GM21528 (cell line): ENCODE measurements around the gene VIPR2.

Experiments
- ATAC-seq: cut with Tn5 transposase; IDR thresholded peaks from one replicate; pipeline ENCODE4 v1.9.1; 2021; ENCODE audit warnings: mild to moderate bottlenecking, moderate library complexity; ENCODE audit not compliant: unreplicated experiment, low FRiP score

Gene VIPR2

GRCh38 chr7:159048656-159049055 is 96.0 kb downstream of the VIPR2 start:
- no peak for ATAC-seq

DNA sequence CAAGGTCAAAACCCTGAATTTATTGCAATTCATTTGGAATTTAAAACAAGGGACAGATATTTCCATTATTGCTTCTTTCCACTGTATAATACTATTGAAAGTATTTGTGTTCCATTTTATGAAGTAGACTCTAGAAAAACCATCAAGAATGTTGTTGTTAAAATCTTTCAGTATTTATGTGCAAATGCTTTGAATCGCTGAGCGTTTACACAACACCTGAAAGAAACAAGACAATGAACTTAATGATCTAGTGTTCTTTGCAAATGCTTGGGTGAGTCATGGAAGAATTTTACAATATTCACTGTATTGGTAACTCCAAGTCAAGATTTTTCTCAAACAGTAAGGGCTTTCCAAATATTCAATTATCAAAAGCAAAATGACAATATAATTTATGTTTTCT is 97.1 kb downstream of the VIPR2 start:
- ATAC-seq = no peak

DNA sequence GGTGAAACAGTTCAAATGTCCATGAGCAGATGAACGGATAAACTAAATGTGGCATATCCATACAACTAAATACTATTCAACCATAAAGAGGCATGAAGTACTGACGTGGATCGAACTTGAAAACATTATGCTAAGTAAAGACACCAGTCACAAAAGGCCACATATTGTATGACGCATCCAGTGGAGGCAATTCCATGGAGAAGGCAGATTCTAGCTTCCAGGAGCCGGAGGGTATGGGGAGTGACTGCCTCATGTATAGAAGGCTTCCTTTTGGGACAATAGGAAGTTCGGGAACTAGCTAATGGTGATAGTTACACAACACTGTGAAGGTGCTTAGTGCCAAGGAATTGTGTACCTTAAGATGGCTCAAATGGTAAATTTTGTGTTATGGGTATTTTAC is 98.4 kb downstream of the VIPR2 start:
- ATAC-seq = no peak

- no peak for ATAC-seq
Observed at GRCh38 chr7:159045839-159046238, 98.8 kb downstream of the VIPR2 start.

DNA sequence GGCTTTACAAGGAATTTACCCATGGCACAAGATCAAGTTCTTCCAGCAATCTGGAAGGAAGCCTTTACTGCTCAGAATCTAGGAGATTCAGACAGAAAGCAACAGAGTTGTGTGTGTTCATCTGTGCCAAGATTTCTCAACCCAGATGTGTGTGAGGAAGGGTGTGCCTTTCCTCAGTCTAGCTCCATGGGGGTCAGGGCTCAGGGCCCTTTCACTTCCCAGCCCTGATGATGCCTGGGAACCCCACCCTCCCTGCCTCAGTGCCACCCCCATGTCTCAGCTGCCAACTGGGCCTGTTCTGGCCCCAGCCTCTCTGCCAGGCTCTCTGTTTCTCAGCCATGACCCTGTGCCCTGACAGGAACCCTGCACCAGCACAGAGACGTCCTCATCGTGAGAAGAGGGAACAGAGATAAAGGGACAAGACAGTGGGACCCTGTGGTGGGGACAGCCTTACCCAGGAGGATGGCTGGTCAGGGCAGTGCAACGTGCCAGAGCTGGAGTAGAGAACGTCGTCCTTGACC is 102.0 kb downstream of the VIPR2 start:
- no peak for ATAC-seq

GRCh38 chr7:159042103-159042502 is 102.6 kb downstream of the VIPR2 start:
- no peak for ATAC-seq

- no peak for ATAC-seq
Observed at GRCh38 chr7:159040912-159041711, 103.6 kb downstream of the VIPR2 start.

DNA sequence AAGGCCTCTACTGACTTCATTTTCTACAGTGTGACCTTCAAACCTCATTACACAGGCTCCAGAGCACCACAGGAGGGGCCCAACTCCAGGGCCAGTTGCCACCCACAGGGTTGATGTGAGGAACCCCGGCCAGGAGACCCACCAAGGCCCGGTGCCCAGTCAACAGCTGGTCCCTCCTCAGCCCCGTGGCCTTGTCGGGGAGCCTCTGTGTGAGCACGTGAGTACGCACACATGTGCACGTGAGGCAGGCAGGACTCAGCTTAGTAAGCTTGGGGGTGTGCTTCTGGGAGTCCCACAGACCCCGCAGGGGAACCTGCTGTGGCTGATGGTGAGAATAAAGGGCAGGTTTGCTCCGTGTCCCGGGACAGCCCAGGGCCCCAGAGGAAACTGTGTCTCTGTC is 104.5 kb downstream of the VIPR2 start:
- no peak for ATAC-seq

GRCh38 chr7:159039716-159040115 is 105.0 kb downstream of the VIPR2 start:
- ATAC-seq = no peak

DNA sequence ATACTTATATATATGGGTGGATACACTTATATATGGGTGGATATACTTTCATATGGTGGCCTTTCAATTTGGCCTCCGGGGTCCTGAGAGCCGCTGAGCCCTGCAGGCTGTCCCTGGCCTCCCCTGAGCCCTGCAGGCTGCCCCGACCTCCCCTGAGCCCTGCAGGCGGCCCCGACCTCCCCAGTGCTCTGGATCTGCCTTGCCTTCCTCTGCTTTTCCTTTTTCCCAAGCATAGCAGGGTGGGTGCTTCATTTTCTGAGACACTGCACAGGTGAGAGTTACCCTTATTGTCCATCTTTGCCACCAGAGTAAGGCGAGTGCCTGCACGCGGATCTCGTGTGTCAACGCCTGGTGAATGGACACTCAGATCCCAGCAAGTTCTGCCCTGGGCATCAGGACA is 106.6 kb downstream of the VIPR2 start:
- no peak for ATAC-seq

- ATAC-seq = no peak
Observed at GRCh38 chr7:159036916-159037605, 107.6 kb downstream of the VIPR2 start.

- ATAC-seq = no peak
Observed at GRCh38 chr7:159035571-159036073, 109.0 kb downstream of the VIPR2 start.

- ATAC-seq = no peak
Observed at GRCh38 chr7:159034988-159035387, 109.7 kb downstream of the VIPR2 start.

- no peak for ATAC-seq
Observed at GRCh38 chr7:159034394-159034793, 110.3 kb downstream of the VIPR2 start.

GRCh38 chr7:159033956-159034355 is 110.7 kb downstream of the VIPR2 start:
- ATAC-seq = no peak

GRCh38 chr7:159033473-159033825 is 111.2 kb downstream of the VIPR2 start:
- no peak for ATAC-seq

DNA sequence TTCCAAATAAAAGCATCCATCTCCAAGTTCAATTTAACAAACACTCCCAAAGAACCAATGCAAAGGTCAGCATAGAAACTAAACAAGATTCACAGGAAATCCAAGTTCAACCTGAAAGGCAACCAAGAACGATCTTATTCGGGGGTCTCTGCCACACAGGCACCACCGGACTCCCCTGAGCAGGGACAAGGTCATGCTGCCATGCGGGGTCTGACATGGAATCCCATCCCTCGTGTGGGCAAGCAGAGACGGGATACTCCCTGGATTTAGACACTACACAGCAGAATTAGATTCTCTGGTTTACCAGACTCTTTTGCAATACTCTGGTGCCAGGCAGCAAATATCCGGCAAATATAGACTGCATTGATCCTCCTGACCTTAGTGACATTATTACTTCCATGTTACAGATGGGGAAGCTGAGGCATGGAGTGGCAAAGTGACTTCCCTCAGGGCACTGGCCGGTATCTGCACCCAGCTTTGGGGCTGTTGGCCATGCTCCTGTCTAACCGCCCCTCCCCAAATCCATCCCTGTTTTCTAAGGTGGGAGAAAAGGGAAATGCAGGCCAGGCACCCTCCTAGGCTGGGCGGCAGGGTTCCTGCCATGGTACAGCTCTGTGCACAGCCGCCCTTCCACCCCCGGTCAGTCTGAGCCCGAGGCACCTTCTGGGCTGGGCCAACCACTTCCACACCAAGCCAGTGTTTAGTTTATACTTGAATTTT is 111.8 kb downstream of the VIPR2 start:
- ATAC-seq = no peak

DNA sequence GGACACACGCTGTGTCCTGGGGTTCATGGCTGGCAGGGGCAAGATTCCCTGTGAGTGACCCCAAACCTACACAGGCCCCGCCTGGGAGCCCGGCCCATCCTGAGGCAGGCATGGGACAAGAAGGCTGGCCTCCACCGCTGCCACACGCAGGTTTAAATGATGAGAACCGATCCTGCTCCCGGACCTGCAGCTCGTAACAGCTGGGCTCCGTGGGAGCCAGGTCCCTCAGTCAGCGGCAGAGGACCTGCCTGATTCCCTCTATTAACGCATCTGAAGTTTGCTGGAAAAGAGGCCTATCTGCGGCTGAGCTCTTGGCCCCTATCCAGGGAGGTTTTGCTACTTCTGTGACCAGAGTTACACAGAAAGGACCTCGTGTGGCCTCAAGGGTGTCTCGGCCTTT is 112.3 kb downstream of the VIPR2 start:
- no peak for ATAC-seq

GRCh38 chr7:159031750-159032149 is 112.9 kb downstream of the VIPR2 start:
- ATAC-seq = no peak

GRCh38 chr7:159031135-159031701 is 113.4 kb downstream of the VIPR2 start:
- ATAC-seq = no peak
